Measurements from ENCODE around the gene CINP.
"Not testable (repeated sequence)": the region's sequence is repeated elsewhere in the genome, so short reads cannot be mapped to it uniquely, and the experiment has no call there.

The CINP gene

GRCh38 chr14:102352213-102352612 is 10.5 kb downstream of the CINP start:
- DNase-seq: no peak

GRCh38 chr14:102351593-102351992 is 11.1 kb downstream of the CINP start:
- DNase-seq: not testable (repeated sequence)

GRCh38 chr14:102351023-102351422 is 11.7 kb downstream of the CINP start:
- no peak for DNase-seq

GRCh38 chr14:102348376-102348775 is 14.3 kb downstream of the CINP start:
- DNase-seq: no peak

- no peak for DNase-seq
These were observed 16.0 kb downstream of the CINP start for GRCh38 chr14:102346645-102347044.

GRCh38 chr14:102345232-102345631 is 17.5 kb downstream of the CINP start:
- DNase-seq: no peak

- no peak for DNase-seq
These were observed 18.2 kb downstream of the CINP start for GRCh38 chr14:102344485-102344884.

- DNase-seq: no peak
These were observed 18.6 kb downstream of the CINP start for GRCh38 chr14:102344084-102344483.

- no peak for DNase-seq
These were observed 20.5 kb downstream of the CINP start for GRCh38 chr14:102342238-102342637.

- no peak for DNase-seq
These were observed 21.1 kb downstream of the CINP start for GRCh38 chr14:102341566-102341965.

GRCh38 chr14:102338724-102339123 is 24.0 kb downstream of the CINP start:
- no peak for DNase-seq

GRCh38 chr14:102335163-102335562 is 27.5 kb downstream of the CINP start:
- DNase-seq: no peak

GRCh38 chr14:102333795-102334705 is 28.6 kb downstream of the CINP start:
- no peak for DNase-seq

- no peak for DNase-seq
These were observed 29.3 kb downstream of the CINP start for GRCh38 chr14:102333390-102333789.

GRCh38 chr14:102330806-102331205 is 31.9 kb downstream of the CINP start:
- DNase-seq: no peak

- not testable (repeated sequence) for DNase-seq
These were observed 33.3 kb downstream of the CINP start for GRCh38 chr14:102329381-102329780.

- no peak for DNase-seq
These were observed 36.1 kb downstream of the CINP start for GRCh38 chr14:102326583-102326982.

GRCh38 chr14:102325791-102326345 is 36.8 kb downstream of the CINP start:
- DNase-seq: no peak

- DNase-seq: peak; percentile 12
These were observed 39.6 kb downstream of the CINP start for GRCh38 chr14:102323102-102323501.

GRCh38 chr14:102321456-102322422 is 41.0 kb downstream of the CINP start:
- DNase-seq: no peak

- no peak for DNase-seq
These were observed 41.8 kb downstream of the CINP start for GRCh38 chr14:102320671-102321455.

- DNase-seq: peak; percentile 33
These were observed 42.5 kb downstream of the CINP start for GRCh38 chr14:102320033-102320660.

Measured in stimulated activated naive CD4-positive, alpha-beta T cell treated with Interleukin-2 at 50 U/mL for 16 hours (primary cell).